SK-N-SH treated with all-trans-retinoic acid at 6 μM for 48 hours (cell line): ENCODE results near the gene ZNF710.

Experiments used
- BACH2 ChIP-seq: fragments of 250-450 bp; sonication (Bioruptor Pico); IDR thresholded peaks from 2 replicates; pipeline ENCODE4 v1.9.0; 2021; ENCODE audit warnings: mild to moderate bottlenecking, borderline replicate concordance
- GLIS3 ChIP-seq: fragments of 250-450 bp; sonication (Bioruptor Pico); IDR thresholded peaks from 2 replicates; pipeline ENCODE4 v1.5.0; 2020; ENCODE audit warnings: mild to moderate bottlenecking, moderate library complexity
- ISL1 ChIP-seq: fragments of 250-450 bp; sonication (Bioruptor Pico); IDR thresholded peaks from 2 replicates; pipeline ENCODE4 v2.1.2; 2022; ENCODE audit warnings: mild to moderate bottlenecking, moderate library complexity
- OSR1 ChIP-seq: fragments of 250-450 bp; sonication (Bioruptor Pico); IDR thresholded peaks from 2 replicates; pipeline ENCODE4 v1.8.0; 2022; ENCODE audit warnings: moderate library complexity, mild to moderate bottlenecking, inconsistent platforms
- PATZ1 ChIP-seq: fragments of 250-450 bp; sonication (Bioruptor Pico); IDR thresholded peaks from 2 replicates; pipeline ENCODE4 v1.8.0; 2020; ENCODE audit warnings: mild to moderate bottlenecking, moderate library complexity, borderline replicate concordance
- PPARA ChIP-seq: fragments of 250-450 bp; sonication (Bioruptor Pico); IDR thresholded peaks from 2 replicates; pipeline ENCODE4 v1.5.0; 2020; ENCODE audit warnings: mild to moderate bottlenecking, borderline replicate concordance
- SNAI2 ChIP-seq: fragments of 250-450 bp; sonication (Bioruptor Pico); IDR thresholded peaks from 2 replicates; pipeline ENCODE4 v1.5.0; 2020; ENCODE audit warnings: mild to moderate bottlenecking, moderate library complexity
- TCF4 ChIP-seq: fragments of 250-450 bp; sonication (Bioruptor Pico); IDR thresholded peaks from 2 replicates; pipeline ENCODE4 v1.8.0; 2021; ENCODE audit warnings: mild to moderate bottlenecking, moderate library complexity, borderline replicate concordance
- TSHZ2 ChIP-seq: fragments of 250-450 bp; sonication (Bioruptor Pico); IDR thresholded peaks from 2 replicates; pipeline ENCODE4 v1.5.0; 2020; ENCODE audit warnings: mild to moderate bottlenecking, moderate library complexity
- ZFP3 ChIP-seq: fragments of 250-450 bp; sonication (Bioruptor Pico); IDR thresholded peaks from 2 replicates; pipeline ENCODE4 v1.5.0; 2020; ENCODE audit warnings: mild to moderate bottlenecking, moderate library complexity
- ZFP30 ChIP-seq: fragments of 450-650 bp; formaldehyde crosslinking; IDR thresholded peaks from 2 replicates; pipeline ENCODE4 v1.5.0; 2022; ENCODE audit warnings: mild to moderate bottlenecking, moderate library complexity
- ZNF565 ChIP-seq: fragments of 450-650 bp; formaldehyde crosslinking; conservative IDR thresholded peaks from 2 replicates; pipeline ENCODE4 v1.5.0; 2020; ENCODE audit warnings: low read depth, mild to moderate bottlenecking, moderate library complexity
- ZNF70 ChIP-seq: fragments of 450-650 bp; formaldehyde crosslinking; IDR thresholded peaks from 2 replicates; pipeline ENCODE4 v1.5.0; 2020; ENCODE audit warnings: mild to moderate bottlenecking, moderate library complexity
- ZNF8 ChIP-seq: fragments of 450-650 bp; formaldehyde crosslinking; IDR thresholded peaks from 2 replicates; pipeline ENCODE4 v1.5.0; 2020; ENCODE audit warnings: mild to moderate bottlenecking, moderate library complexity

- TF ChIP-seq PATZ1 (CRISPR knock-in tag) (no peak), ZNF8 (CRISPR knock-in tag) (no peak), ZFP30 (no peak), GLIS3 (CRISPR knock-in tag) (no peak), ISL1 (no peak), ZNF70 (no peak), ZNF565 (CRISPR knock-in tag) (no peak), OSR1 (CRISPR knock-in tag) (no peak), TCF4 (CRISPR knock-in tag) (no peak), BACH2 (CRISPR knock-in tag) (no peak), ZFP3 (no peak), TSHZ2 (CRISPR knock-in tag) (no peak), SNAI2 (no peak), PPARA (no peak)
Measured at GRCh38 chr15:90013503-90013937, 12.4 kb downstream of the ZNF710 start.
